ENCODE results near the gene TGFBI. TPM values are rescaled to one million over a fixed set of nuclear protein-coding genes. Genes with fewer than 3 reads are reported as not detected.

The TGFBI gene
- total RNA-seq, 1 donor from 2014 or later = 27.9 TPM

DNA sequence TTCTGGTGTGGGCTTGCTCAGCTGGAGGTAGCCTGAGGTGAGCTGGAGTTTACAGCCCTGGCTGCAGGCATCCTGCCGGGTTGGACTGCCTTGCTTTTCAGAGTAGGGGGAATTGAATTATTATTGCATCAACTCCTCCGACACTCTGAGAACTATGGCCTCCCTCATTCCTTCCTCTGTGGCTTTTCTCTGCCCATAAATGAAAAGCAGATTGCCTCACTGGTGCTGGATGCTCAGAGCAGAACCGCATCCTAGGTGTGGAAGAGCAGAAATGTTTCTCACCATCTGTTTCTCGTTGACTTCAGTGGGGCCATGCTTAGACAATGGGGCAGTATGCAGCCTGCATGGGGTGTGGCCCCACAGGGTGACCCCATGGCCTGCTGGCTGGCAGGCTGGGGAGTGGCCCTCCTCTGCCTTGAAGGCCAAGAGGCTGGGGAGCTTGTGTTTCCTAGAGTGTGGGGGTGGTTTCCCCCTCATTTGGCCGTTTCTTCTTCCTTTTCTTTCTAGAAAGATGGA lies 27.3 kb upstream of the TGFBI start:
- no peaks in the 10 kb centered on the region for H3K9me3 Mint-ChIP-seq (ENCODE audit: unreplicated experiment)
- peaks cover 18% of the 10 kb centered on the region for H3K4me1 Mint-ChIP-seq (ENCODE audit: unreplicated experiment)
- H3K36me3 Mint-ChIP-seq (ENCODE audit: low read depth, unreplicated experiment) = no peaks in the 10 kb centered on the region
- no peaks in the 10 kb centered on the region for H3K27me3 Mint-ChIP-seq (ENCODE audit: unreplicated experiment)
- TF ChIP-seq, protein P1, sequence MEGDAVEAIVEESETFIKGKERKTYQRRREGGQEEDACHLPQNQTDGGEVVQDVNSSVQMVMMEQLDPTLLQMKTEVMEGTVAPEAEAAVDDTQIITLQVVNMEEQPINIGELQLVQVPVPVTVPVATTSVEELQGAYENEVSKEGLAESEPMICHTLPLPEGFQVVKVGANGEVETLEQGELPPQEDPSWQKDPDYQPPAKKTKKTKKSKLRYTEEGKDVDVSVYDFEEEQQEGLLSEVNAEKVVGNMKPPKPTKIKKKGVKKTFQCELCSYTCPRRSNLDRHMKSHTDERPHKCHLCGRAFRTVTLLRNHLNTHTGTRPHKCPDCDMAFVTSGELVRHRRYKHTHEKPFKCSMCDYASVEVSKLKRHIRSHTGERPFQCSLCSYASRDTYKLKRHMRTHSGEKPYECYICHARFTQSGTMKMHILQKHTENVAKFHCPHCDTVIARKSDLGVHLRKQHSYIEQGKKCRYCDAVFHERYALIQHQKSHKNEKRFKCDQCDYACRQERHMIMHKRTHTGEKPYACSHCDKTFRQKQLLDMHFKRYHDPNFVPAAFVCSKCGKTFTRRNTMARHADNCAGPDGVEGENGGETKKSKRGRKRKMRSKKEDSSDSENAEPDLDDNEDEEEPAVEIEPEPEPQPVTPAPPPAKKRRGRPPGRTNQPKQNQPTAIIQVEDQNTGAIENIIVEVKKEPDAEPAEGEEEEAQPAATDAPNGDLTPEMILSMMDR (IDR thresholded peaks at IDR 0.05; ENCODE audit: unreplicated experiment) = no peak
- H3K27ac Mint-ChIP-seq (ENCODE audit: unreplicated experiment) = no peak overlapping the region
- H3K4me3 Mint-ChIP-seq (ENCODE audit: unreplicated experiment) = no peak overlapping the region
- no peak for DNase-seq (ENCODE audit: low spot score)

DNA sequence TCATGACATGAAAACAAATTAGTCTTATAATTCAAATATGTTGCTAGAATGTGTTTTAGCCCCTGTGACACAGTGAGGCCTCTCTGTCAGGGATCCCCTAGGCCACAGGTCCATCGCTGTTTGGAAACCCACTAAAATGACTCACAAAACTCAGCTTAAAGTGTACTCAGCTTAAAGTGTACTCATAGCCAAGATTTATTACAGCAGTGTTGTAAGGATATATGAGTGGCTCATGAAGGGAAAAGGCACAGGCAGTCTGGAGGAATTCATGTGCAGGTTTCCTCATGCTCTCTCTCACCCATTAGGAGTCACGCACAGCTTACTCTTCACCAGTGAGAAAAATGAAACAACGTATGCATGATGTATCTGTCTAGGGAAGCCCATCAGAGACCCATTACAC lies 24.4 kb upstream of the TGFBI start:
- peaks cover 7% of the 10 kb centered on the region for H3K4me1 Mint-ChIP-seq (ENCODE audit: unreplicated experiment)
- peaks cover 1% of the 10 kb centered on the region for H3K27me3 Mint-ChIP-seq (ENCODE audit: unreplicated experiment)
- no peaks in the 10 kb centered on the region for H3K36me3 Mint-ChIP-seq (ENCODE audit: low read depth, unreplicated experiment)
- H3K27ac Mint-ChIP-seq (ENCODE audit: unreplicated experiment) = no peak overlapping the region
- TF ChIP-seq, protein P1 (IDR thresholded peaks at IDR 0.05; ENCODE audit: unreplicated experiment) = no peak
- no peaks in the 10 kb centered on the region for H3K9me3 Mint-ChIP-seq (ENCODE audit: unreplicated experiment)
- no peak overlapping the region for H3K4me3 Mint-ChIP-seq (ENCODE audit: unreplicated experiment)
- no peak for DNase-seq (ENCODE audit: low spot score)

DNA sequence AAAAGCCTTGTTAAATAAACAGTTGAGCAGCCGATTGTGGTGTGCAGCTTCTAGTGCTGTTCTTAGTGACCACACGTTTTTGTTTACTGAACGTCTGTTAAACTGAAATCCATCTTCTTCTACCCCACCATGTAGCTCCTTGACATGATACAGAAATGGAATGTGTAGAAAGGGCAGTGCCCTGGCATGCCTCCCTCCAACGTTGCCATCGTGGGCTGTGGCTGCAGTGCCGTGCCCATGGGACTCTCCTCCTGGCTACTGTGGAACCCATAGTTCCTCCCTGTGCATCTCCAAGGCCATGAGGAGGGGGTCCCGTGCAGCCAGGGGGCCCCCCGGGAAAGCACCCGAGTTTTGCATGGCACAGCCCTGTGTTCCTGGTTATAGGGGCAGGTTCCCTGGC lies 23.3 kb upstream of the TGFBI start:
- H3K27me3 Mint-ChIP-seq (ENCODE audit: unreplicated experiment) = peaks cover 1% of the 10 kb centered on the region
- no peak for DNase-seq (ENCODE audit: low spot score)
- no peak overlapping the region for H3K27ac Mint-ChIP-seq (ENCODE audit: unreplicated experiment)

DNA sequence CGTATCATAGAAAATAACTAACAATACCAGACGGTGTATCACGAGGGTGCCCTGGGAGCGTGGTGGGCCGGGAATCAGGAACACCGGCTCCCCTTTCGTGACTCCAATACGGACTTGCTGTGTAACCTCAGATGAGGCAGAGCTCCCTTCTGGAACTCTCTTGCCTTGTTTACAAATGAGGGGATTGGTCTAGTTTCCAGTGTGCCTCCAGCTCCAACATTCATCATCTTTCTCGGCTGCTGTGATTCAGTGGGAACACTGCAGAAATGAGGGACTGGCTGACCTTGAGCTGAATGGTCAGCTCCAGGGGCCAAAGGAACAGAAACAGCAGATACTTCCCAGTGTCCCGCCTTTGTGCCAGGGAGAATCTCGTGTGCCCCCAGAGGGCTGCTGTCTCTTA lies 22.6 kb upstream of the TGFBI start:
- TF ChIP-seq, protein P1 (IDR thresholded peaks at IDR 0.05; ENCODE audit: unreplicated experiment) = no peak
- H3K27ac Mint-ChIP-seq (ENCODE audit: unreplicated experiment) = no peak overlapping the region
- no peak overlapping the region for H3K4me3 Mint-ChIP-seq (ENCODE audit: unreplicated experiment)
- H3K4me1 Mint-ChIP-seq (ENCODE audit: unreplicated experiment) = peaks cover 4% of the 10 kb centered on the region
- no peaks in the 10 kb centered on the region for H3K36me3 Mint-ChIP-seq (ENCODE audit: low read depth, unreplicated experiment)
- no peak for DNase-seq (ENCODE audit: low spot score)
- H3K27me3 Mint-ChIP-seq (ENCODE audit: unreplicated experiment) = peaks cover 1% of the 10 kb centered on the region
- H3K9me3 Mint-ChIP-seq (ENCODE audit: unreplicated experiment) = no peaks in the 10 kb centered on the region

More for the DNA sequence above, 23.3 kb upstream of the TGFBI start:
- Mint-ChIP-seq H3K4me3 (ENCODE audit: unreplicated experiment) (no peak overlapping the region), H3K9me3 (ENCODE audit: unreplicated experiment) (no peaks in the 10 kb centered on the region), H3K4me1 (ENCODE audit: unreplicated experiment) (peaks cover 7% of the 10 kb centered on the region), H3K36me3 (ENCODE audit: low read depth, unreplicated experiment) (no peaks in the 10 kb centered on the region)
- TF ChIP-seq, protein P1 (IDR thresholded peaks at IDR 0.05; ENCODE audit: unreplicated experiment) = no peak

DNA sequence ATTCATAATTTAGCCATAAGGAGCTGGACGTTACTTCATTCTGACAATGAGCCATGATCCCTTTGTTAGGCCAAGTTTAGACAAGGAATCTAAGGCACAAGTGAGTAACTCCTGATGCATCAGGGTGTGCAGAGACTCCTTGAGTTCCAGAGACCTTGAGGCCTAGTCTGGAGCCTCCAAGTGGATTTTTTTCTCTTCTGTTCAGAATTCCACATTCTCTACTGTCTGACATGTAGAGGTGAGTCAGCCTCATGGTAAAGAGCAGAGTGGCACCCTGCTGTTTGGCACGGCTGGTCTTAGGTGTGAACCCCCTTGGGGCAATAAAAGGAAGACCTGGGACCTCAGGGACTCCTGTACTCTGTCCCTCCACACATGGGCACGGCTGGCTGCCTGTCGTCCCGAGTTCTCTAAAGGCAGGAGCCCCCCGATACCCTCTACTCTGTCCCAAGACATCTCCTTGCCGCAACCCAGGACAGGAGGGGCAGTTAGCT lies 22.0 kb upstream of the TGFBI start:
- TF ChIP-seq, protein P1 (IDR thresholded peaks at IDR 0.05; ENCODE audit: unreplicated experiment) = no peak
- DNase-seq (ENCODE audit: low spot score) = no peak
- H3K27ac Mint-ChIP-seq (ENCODE audit: unreplicated experiment) = no peak overlapping the region

More for the DNA sequence above, 22.0 kb upstream of the TGFBI start:
- Mint-ChIP-seq H3K36me3 (ENCODE audit: low read depth, unreplicated experiment) (no peaks in the 10 kb centered on the region), H3K9me3 (ENCODE audit: unreplicated experiment) (no peaks in the 10 kb centered on the region), H3K4me1 (ENCODE audit: unreplicated experiment) (peaks cover 4% of the 10 kb centered on the region), H3K27me3 (ENCODE audit: unreplicated experiment) (peaks cover 1% of the 10 kb centered on the region), H3K4me3 (ENCODE audit: unreplicated experiment) (no peak overlapping the region)

All from endothelial cell (in vitro differentiated cells).